Heart left ventricle (tissue), 11 donors: ENCODE results near the gene DUSP22. TPM values are rescaled to one million over a fixed set of nuclear protein-coding genes. Genes with fewer than 3 reads are reported as not detected.

Experiments used
- polyA plus RNA-seq, 2 donors: library from polyadenylated mRNA; stranded (reverse); fragments of 200-250 nt; gene quantifications; one replicate each; pipeline ENCODE4 v1.2.3, GENCODE V29; 2013
- total RNA-seq, 9 donors: library from RNA; depleted of rRNA in 2 of 9; stranded (reverse); fragments of >200 nt in 2 of 9; fragmentation: NEBNext Ultra II Directional in 3 of 9; extraction: Animal tissue kit (Norgen Biotek cat#: 25700) in 3 of 9; gene quantifications; one replicate each; pipeline versions ENCODE4 v1.1.0 to v1.2.4, GENCODE V29; 2016 to 2023
- donor health status: ischemic (EF 13 %, LVEDD 7.1; RV severe dilation, severe dysfunction).
- donor health status: healthy with polysubstance abuse.
- donor health status: DM: no; HTN: yes; CAD: no.
- donor health status: DM: no; HTN: no; CAD: no.
- donor health status: ischemic (EF 25% LVEDD 5.7; RV mildly dilated, moderate dysfunction).
- donor health status: healthy.
- donor health status: DM: yes; HTN: yes; CAD: no.
- donor health status: PGD.
- donor health status: nonischemic (EF 23%, LVEDD 6.1; RV moderate dilation, normal function).

The DUSP22 gene
- total and polyA plus RNA-seq, 11 donors: 33.4 to 79.9 (median 48.2) TPM

Other genes starting within 250 kb of the DUSP22 start
- 1 to 10 TPM in 2 of 9 donors, under 1 TPM in 6, not detected in 1; 0.16 to 4.4 (median 0.35) TPM for gene IRF4, start 99.3 kb downstream of the DUSP22 start, total RNA-seq
- gene IRF4, start 99.3 kb downstream of the DUSP22 start, polyA plus RNA-seq: under 1 TPM; 0.08 to 0.29 TPM